ENCODE results near the gene MRC1. TPM values are rescaled to one million over a fixed set of nuclear protein-coding genes. Genes with fewer than 3 reads are reported as not detected.

The MRC1 gene
- polyA plus RNA-seq, 3 donors = 0.11 to 0.41 (median 0.34) TPM

DNA sequence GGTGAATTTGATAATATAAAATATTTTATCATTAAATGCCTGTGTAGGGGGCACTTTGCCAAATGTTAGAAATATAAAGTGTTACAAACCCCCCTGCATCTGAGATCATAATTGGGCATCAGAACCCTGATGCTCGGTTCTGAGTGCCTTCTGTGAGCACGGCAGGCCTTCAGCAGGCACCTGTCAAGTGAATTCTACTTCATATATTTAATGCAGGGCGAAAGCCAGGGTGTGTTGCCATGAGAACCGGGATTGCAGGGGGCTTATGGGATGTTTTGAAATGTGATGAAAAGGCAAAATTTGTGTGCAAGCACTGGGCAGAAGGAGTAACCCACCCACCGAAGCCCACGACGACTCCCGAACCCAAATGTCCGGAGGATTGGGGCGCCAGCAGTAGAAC lies 57.2 kb downstream of the MRC1 start:
- H3K4me3 ChIP-seq (replicated peaks in 1 of 3; ENCODE audit: low read depth in 2 of 3, low read length in 3 of 3) = no peak overlapping the region
- H2AFZ ChIP-seq (ENCODE audit: insufficient read depth, low read depth, low read length, poor library complexity, severe bottlenecking) = no peak overlapping the region
- H3K79me2 ChIP-seq (ENCODE audit: insufficient read depth, low read length) = no peaks in the 10 kb centered on the region
- Mint-ChIP-seq H3K36me3 (no peaks in the 10 kb centered on the region), H3K27ac (no peak overlapping the region), H3K27me3 (ENCODE audit: low read depth in 3 of 3) (no peaks in the 10 kb centered on the region), H3K4me3 (no peak overlapping the region), H3K9me3 (peaks cover 2 to 6% (median 3%) of the 10 kb centered on the region in 7 donors), H3K4me1 (peaks cover 6% of the 10 kb centered on the region)
- no peaks in the 10 kb centered on the region for H3K9me3 ChIP-seq (replicated peaks in 1 of 2; ENCODE audit: control insufficient read depth in 1 of 2, insufficient read depth in 1 of 2, low read length in 2 of 2)
- TF ChIP-seq, protein P1, sequence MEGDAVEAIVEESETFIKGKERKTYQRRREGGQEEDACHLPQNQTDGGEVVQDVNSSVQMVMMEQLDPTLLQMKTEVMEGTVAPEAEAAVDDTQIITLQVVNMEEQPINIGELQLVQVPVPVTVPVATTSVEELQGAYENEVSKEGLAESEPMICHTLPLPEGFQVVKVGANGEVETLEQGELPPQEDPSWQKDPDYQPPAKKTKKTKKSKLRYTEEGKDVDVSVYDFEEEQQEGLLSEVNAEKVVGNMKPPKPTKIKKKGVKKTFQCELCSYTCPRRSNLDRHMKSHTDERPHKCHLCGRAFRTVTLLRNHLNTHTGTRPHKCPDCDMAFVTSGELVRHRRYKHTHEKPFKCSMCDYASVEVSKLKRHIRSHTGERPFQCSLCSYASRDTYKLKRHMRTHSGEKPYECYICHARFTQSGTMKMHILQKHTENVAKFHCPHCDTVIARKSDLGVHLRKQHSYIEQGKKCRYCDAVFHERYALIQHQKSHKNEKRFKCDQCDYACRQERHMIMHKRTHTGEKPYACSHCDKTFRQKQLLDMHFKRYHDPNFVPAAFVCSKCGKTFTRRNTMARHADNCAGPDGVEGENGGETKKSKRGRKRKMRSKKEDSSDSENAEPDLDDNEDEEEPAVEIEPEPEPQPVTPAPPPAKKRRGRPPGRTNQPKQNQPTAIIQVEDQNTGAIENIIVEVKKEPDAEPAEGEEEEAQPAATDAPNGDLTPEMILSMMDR (IDR thresholded peaks at IDR 0.05) = no peak
- intact Hi-C loops (cut with micrococcal nuclease) = no loop called here
- no peaks in the 10 kb centered on the region for H4K20me1 ChIP-seq (ENCODE audit: insufficient read depth, low read length)
- H3K27me3 ChIP-seq (ENCODE audit: control insufficient read depth in 2 of 2, insufficient read depth in 2 of 2, low read length in 2 of 2) = no peaks in the 10 kb centered on the region
- 98% methylated on average over 6 of the region's 10 CpGs for WGBS (ENCODE audit: insufficient coverage)
- no peak for DNase-seq
- no peak overlapping the region for H3K27ac ChIP-seq (ENCODE audit: low read depth in 1 of 2, low read length in 2 of 2)
- H3K4me1 ChIP-seq (ENCODE audit: control insufficient read depth in 1 of 2, insufficient read depth in 2 of 2, low read length in 2 of 2) = no peaks in the 10 kb centered on the region
- H3K9ac ChIP-seq (ENCODE audit: insufficient read depth, low read length, poor library complexity, severe bottlenecking) = no peak overlapping the region
- no peak overlapping the region for H3K4me2 ChIP-seq (replicated peaks; ENCODE audit: extremely low read depth, low read length, poor library complexity, severe bottlenecking)
- no peaks in the 10 kb centered on the region for H3K36me3 ChIP-seq (replicated peaks in 1 of 2; ENCODE audit: control insufficient read depth in 1 of 2, insufficient read depth in 2 of 2, low read length in 2 of 2)

DNA sequence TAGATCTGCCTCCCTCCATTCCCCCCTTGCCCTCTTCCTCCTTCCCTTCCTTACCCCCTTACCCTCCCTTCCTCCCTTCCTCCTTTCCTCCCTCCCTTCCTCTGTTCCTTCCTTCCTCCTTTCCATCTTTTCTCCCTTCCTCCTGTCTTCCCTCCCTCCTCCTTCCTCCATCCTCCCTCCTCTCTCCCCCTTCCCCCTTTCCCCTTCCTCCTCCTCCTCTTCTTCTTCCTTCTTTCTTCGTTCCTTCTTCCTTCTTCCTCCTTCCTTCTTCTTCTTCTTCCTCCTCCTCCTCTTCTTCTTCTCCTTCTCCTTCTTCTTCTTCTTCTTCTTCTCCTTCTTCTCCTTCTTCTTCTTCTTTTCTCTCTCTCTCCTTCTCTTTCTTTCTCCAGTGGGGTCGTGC lies 57.9 kb downstream of the MRC1 start:
- no peaks in the 10 kb centered on the region for H3K9me3 ChIP-seq (replicated peaks in 1 of 2; ENCODE audit: control insufficient read depth in 1 of 2, insufficient read depth in 1 of 2, low read length in 2 of 2)
- no peak overlapping the region for H2AFZ ChIP-seq (ENCODE audit: insufficient read depth, low read depth, low read length, poor library complexity, severe bottlenecking)
- H3K4me1 ChIP-seq (ENCODE audit: control insufficient read depth in 1 of 2, insufficient read depth in 2 of 2, low read length in 2 of 2) = no peaks in the 10 kb centered on the region
- Mint-ChIP-seq H3K9me3 (peaks cover 2 to 6% (median 3%) of the 10 kb centered on the region in 7 donors), H3K4me3 (no peak overlapping the region), H3K27ac (peak overlapping the region in 2 of 7 donors; percentile 64 to 73), H3K27me3 (ENCODE audit: low read depth in 3 of 3) (no peaks in the 10 kb centered on the region), H3K4me1 (peaks cover 6% of the 10 kb centered on the region), H3K36me3 (no peaks in the 10 kb centered on the region)
- no peak for DNase-seq
- no peak overlapping the region for H3K9ac ChIP-seq (ENCODE audit: insufficient read depth, low read length, poor library complexity, severe bottlenecking)
- no peak overlapping the region for H3K4me2 ChIP-seq (replicated peaks; ENCODE audit: extremely low read depth, low read length, poor library complexity, severe bottlenecking)
- intact Hi-C loops (cut with micrococcal nuclease) = no loop called here
- no peak overlapping the region for H3K4me3 ChIP-seq (replicated peaks in 1 of 3; ENCODE audit: low read depth in 2 of 3, low read length in 3 of 3)
- 50% methylated on average over 2 of the region's 2 CpGs for WGBS (ENCODE audit: insufficient coverage)
- no peaks in the 10 kb centered on the region for H3K36me3 ChIP-seq (replicated peaks in 1 of 2; ENCODE audit: control insufficient read depth in 1 of 2, insufficient read depth in 2 of 2, low read length in 2 of 2)
- H4K20me1 ChIP-seq (ENCODE audit: insufficient read depth, low read length) = no peaks in the 10 kb centered on the region
- TF ChIP-seq, protein P1 (IDR thresholded peaks at IDR 0.05) = no peak
- H3K79me2 ChIP-seq (ENCODE audit: insufficient read depth, low read length) = no peaks in the 10 kb centered on the region
- no peak overlapping the region for H3K27ac ChIP-seq (ENCODE audit: low read depth in 1 of 2, low read length in 2 of 2)
- H3K27me3 ChIP-seq (ENCODE audit: control insufficient read depth in 2 of 2, insufficient read depth in 2 of 2, low read length in 2 of 2) = no peaks in the 10 kb centered on the region

Measured in CD14-positive monocyte (primary cell).